Pericardium fibroblast (primary cell): Measurements from ENCODE around the gene ELL3. TPM values are rescaled to one million over a fixed set of nuclear protein-coding genes. Genes with fewer than 3 reads are reported as not detected.

ENCODE experiments used
- total RNA-seq: library from RNA; depleted of rRNA; stranded (reverse); fragments of >200 nt; gene quantifications from 2 replicates; pipeline ENCODE4 v1.2.3, GENCODE V29; 2015

The ELL3 gene
- 0.85 and 3.7 TPM in 2 replicates for total RNA-seq

GRCh38 chr15:43776718-43777266, at the start of gene ELL3:
TSS of gene ELL3 (minus strand) at chr15:43776966. CDS start at chr15:43776901, 65 bp downstream.

GRCh38 chr15:43824302-43825246, 47.8 kb upstream of the ELL3 start, which contains the start of gene MFAP1:
TSS of gene MFAP1 (minus strand) at chr15:43824690. CDS start at chr15:43824569, 121 bp downstream.

GRCh38 chr15:43800286-43801141, 23.7 kb upstream of the ELL3 start, which contains the start of gene HYPK:
TSS of gene HYPK (plus strand) at chr15:43800599. CDS start at chr15:43800623, 24 bp downstream.

GRCh38 chr15:43799945-43800285, 23.1 kb upstream of the ELL3 start, which contains the start of gene SERINC4:
TSS of gene SERINC4 (minus strand) at chr15:43800220. CDS start at chr15:43799986, 234 bp downstream.

GRCh38 chr15:43791993-43792760, 15.4 kb upstream of the ELL3 start, which contains the start of gene SERF2:
TSS of gene SERF2 (plus strand) at chr15:43792320. CDS start at chr15:43792377, 57 bp downstream.

GRCh38 chr15:43746245-43746902, 30.4 kb downstream of the ELL3 start, which contains the start of gene PDIA3:
TSS of gene PDIA3 (plus strand) at chr15:43746438. CDS start at chr15:43746540, 102 bp downstream.

Other genes starting within 250 kb of the ELL3 start
- gene PPIP5K1, start 186.8 kb downstream of the ELL3 start, total RNA-seq = 1.4 and 6.0 TPM in 2 replicates
- gene CKMT1B, start 182.9 kb downstream of the ELL3 start, total RNA-seq = not detected in 2 replicates
- not detected in 2 replicates for gene STRC, start 158.2 kb downstream of the ELL3 start, total RNA-seq
- gene CATSPER2, start 128.1 kb downstream of the ELL3 start, total RNA-seq = not detected in 2 replicates
- gene CKMT1A, start 83.1 kb downstream of the ELL3 start, total RNA-seq = not detected in 2 replicates
- 178 and 277 TPM in 2 replicates for gene PDIA3, start 30.5 kb downstream of the ELL3 start, total RNA-seq
- gene SERF2, start 15.4 kb upstream of the ELL3 start, total RNA-seq = 1,436 and 2,107 TPM in 2 replicates
- gene SERINC4, start 23.3 kb upstream of the ELL3 start, total RNA-seq = not detected in 2 replicates
- gene HYPK, start 23.6 kb upstream of the ELL3 start, total RNA-seq = 7.1 and 10.0 TPM in 2 replicates
- gene MFAP1, start 47.7 kb upstream of the ELL3 start, total RNA-seq = 7.6 and 23.2 TPM in 2 replicates
- gene WDR76, start 50.0 kb upstream of the ELL3 start, total RNA-seq = 0.51 and 4.3 TPM in 2 replicates